Activated T-helper 9 cell treated with anti-CD3 and anti-CD28 coated beads, Interleukin-2, amount 50 U/mL, for 16 hours (primary cell): Measurements from ENCODE around the gene HABP2.

Experiments used
- DNase-seq: peaks from one replicate; pipeline ENCODE4 v3.0.0-alpha.2; 2020; ENCODE audit warnings: low read depth

Gene HABP2

GRCh38 chr10:113557903-113558321 is 5.1 kb downstream of the HABP2 start:
- DNase-seq: no peak

GRCh38 chr10:113560071-113560470 is 7.2 kb downstream of the HABP2 start:
- no peak for DNase-seq

GRCh38 chr10:113561214-113561613 is 8.4 kb downstream of the HABP2 start:
- DNase-seq: no peak

- DNase-seq: no peak
Observed at GRCh38 chr10:113562069-113562468, 9.2 kb downstream of the HABP2 start.

- DNase-seq: no peak
Observed at GRCh38 chr10:113562704-113563103, 9.9 kb downstream of the HABP2 start.

- DNase-seq: peak; percentile 27
Observed at GRCh38 chr10:113563306-113564088, 10.6 kb downstream of the HABP2 start.

GRCh38 chr10:113565364-113565763 is 12.5 kb downstream of the HABP2 start:
- no peak for DNase-seq

GRCh38 chr10:113566888-113567287 is 14.0 kb downstream of the HABP2 start:
- DNase-seq: no peak

GRCh38 chr10:113569576-113569975 is 16.7 kb downstream of the HABP2 start:
- no peak for DNase-seq

GRCh38 chr10:113572520-113573290 is 19.9 kb downstream of the HABP2 start:
- no peak for DNase-seq

- DNase-seq: no peak
Observed at GRCh38 chr10:113573368-113573767, 20.5 kb downstream of the HABP2 start.

GRCh38 chr10:113576852-113577251 is 24.0 kb downstream of the HABP2 start:
- DNase-seq: no peak

- no peak for DNase-seq
Observed at GRCh38 chr10:113578773-113579172, 25.9 kb downstream of the HABP2 start.

- DNase-seq: no peak
Observed at GRCh38 chr10:113581092-113581491, 28.2 kb downstream of the HABP2 start.

- DNase-seq: no peak
Observed at GRCh38 chr10:113583571-113583970, 30.7 kb downstream of the HABP2 start.

GRCh38 chr10:113585949-113586348 is 33.1 kb downstream of the HABP2 start:
- no peak for DNase-seq

- no peak for DNase-seq
Observed at GRCh38 chr10:113589201-113589770, 36.4 kb downstream of the HABP2 start.

- DNase-seq: no peak
Observed at GRCh38 chr10:113590581-113590980, 37.7 kb downstream of the HABP2 start.

GRCh38 chr10:113592380-113592779 is 39.5 kb downstream of the HABP2 start:
- DNase-seq: no peak

GRCh38 chr10:113594652-113595051 is 41.8 kb downstream of the HABP2 start:
- DNase-seq: no peak

- DNase-seq: no peak
Observed at GRCh38 chr10:113600569-113600968, 47.7 kb downstream of the HABP2 start.

- DNase-seq: no peak
Observed at GRCh38 chr10:113603057-113603777, 50.4 kb downstream of the HABP2 start.
